Measurements from ENCODE around the gene PAX8. TPM values are rescaled to one million over a fixed set of nuclear protein-coding genes. Genes with fewer than 3 reads are reported as not detected.

The PAX8 gene
- total and polyA plus RNA-seq, 2 donors from 2014 or later: 199 to 607 TPM

DNA sequence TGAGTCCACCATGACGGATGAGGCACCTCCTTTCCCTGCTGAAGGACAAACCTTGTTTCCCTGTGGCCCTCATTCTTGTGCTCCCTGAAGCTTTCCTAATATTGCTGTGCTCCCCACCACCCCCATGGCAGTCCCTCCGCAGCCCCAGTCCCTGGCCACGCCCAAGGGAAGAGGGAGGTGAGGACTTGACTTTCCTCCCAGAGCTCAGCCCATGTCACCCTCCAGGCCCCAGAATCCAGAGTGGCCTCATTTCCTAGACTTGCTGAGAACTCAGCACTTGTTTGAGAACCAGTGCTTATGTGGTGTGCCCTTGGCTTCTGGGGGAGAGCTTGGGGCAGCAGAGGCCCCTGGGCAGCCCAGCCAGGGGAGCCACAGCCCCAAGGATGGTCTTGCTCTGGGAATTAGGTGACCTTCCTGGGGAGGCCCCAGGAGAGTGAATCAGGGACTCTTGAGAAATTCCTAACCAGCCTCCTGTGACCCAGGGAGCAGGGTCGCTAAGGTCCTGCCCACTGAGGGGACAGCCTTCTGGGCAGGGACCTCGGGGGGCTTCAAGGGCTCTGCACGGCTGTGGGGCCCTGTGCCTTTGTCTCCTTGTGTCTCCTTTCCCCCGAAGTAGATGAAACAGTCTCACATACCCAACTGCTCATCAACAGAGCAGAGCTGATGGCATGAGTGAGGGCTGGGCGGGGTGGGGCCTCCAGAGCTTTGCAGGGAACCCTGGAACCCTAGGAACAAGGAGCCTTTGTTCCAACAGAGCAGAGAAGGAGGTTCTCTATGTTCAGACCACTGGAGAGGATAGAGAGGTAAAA is 77.0 kb downstream of the PAX8 start:
- no peaks in the 10 kb centered on the region for H3K27me3 ChIP-seq (ENCODE audit: control insufficient read depth, insufficient read depth, low read length)
- H3K4me1 ChIP-seq (ENCODE audit: control insufficient read depth in 2 of 3, insufficient read depth in 2 of 3, low read depth in 1 of 3, low read length in 3 of 3): peaks cover 3 to 22% (median 11%) of the 10 kb centered on the region in 3 donors
- H3K9me3 ChIP-seq (ENCODE audit: control insufficient read depth in 2 of 3, insufficient read depth in 1 of 3, low read length in 3 of 3): no peaks in the 10 kb centered on the region
- H3K9ac ChIP-seq (ENCODE audit: low read length in 3 of 3): no peak overlapping the region
- no peak overlapping the region for H3K4me3 ChIP-seq (ENCODE audit: low read length in 3 of 3)
- H3K27ac ChIP-seq (ENCODE audit: low read depth in 2 of 2, low read length in 2 of 2): no peak overlapping the region
- no peak for TF ChIP-seq CTCF (IDR thresholded peaks at IDR 0.05; ENCODE audit: borderline replicate concordance, extremely low read depth, insufficient read depth)
- peaks cover 0 to 2% (median 0%) of the 10 kb centered on the region in 3 donors for H3K36me3 ChIP-seq (ENCODE audit: control insufficient read depth in 2 of 3, insufficient read depth in 3 of 3, low read length in 3 of 3)
- DNase-seq (no peak), FAIRE-seq (no peak)
- intact Hi-C loops (cut with DNase I): no loop called here

DNA sequence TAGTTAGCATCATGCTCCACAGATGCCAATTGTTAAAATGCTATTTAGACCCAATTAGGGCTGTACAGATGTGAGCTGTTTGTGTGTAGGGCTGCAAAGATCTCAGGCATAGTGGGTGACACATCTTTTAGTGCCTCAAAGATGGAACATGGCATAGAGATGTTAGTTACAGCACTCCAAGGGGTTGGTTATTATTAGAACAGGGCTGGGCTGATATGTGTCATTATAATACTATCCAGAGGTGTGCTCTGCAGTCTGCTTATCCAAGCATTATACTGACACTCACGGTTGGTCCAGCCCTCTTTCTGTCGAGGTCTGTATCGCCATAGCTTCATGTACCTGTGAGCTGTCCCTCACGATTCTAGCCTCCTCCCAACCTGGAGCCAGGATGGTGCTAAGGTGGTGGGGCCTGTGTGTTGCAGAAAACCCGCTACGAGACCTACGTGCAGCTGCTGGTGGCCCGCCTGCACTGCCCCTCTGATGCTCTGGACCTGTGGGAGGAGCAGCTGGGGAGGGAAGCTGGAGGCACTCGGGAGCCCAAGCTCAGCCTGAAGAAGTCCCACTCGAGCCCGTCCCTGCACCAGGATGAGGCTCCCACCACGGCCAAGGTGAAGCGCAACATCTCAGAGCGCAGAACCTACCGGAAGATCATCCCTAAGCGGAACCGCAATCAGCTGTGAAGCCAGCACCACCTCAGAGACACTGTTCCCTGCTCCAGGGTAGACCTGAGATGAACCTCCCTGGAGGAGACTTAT is 77.8 kb downstream of the PAX8 start:
- no peak overlapping the region for H3K9ac ChIP-seq (ENCODE audit: low read length in 3 of 3)
- no peak overlapping the region for H3K4me3 ChIP-seq (ENCODE audit: low read length in 3 of 3)
- TF ChIP-seq CTCF (IDR thresholded peaks at IDR 0.05; ENCODE audit: borderline replicate concordance, extremely low read depth, insufficient read depth): no peak
- peaks cover 0 to 14% (median 4%) of the 10 kb centered on the region in 3 donors for H3K4me1 ChIP-seq (ENCODE audit: control insufficient read depth in 2 of 3, insufficient read depth in 2 of 3, low read depth in 1 of 3, low read length in 3 of 3)
- FAIRE-seq (no peak), DNase-seq (no peak)
- intact Hi-C loops (cut with DNase I): no loop called here
- H3K27ac ChIP-seq (ENCODE audit: low read depth in 2 of 2, low read length in 2 of 2): no peak overlapping the region
- no peaks in the 10 kb centered on the region for H3K27me3 ChIP-seq (ENCODE audit: control insufficient read depth, insufficient read depth, low read length)
- no peaks in the 10 kb centered on the region for H3K9me3 ChIP-seq (ENCODE audit: control insufficient read depth in 2 of 3, insufficient read depth in 1 of 3, low read length in 3 of 3)
- peaks cover 0 to 2% (median 0%) of the 10 kb centered on the region in 3 donors for H3K36me3 ChIP-seq (ENCODE audit: control insufficient read depth in 2 of 3, insufficient read depth in 3 of 3, low read length in 3 of 3)

- DNase-seq (no peak), FAIRE-seq (no peak)
- no peak for TF ChIP-seq CTCF (IDR thresholded peaks at IDR 0.05; ENCODE audit: borderline replicate concordance, extremely low read depth, insufficient read depth)
- intact Hi-C loops (cut with DNase I): no loop called here
- Histone ChIP-seq H3K9me3 (ENCODE audit: control insufficient read depth in 2 of 3, insufficient read depth in 1 of 3, low read length in 3 of 3) (no peaks in the 10 kb centered on the region), H3K27me3 (ENCODE audit: control insufficient read depth, insufficient read depth, low read length) (no peaks in the 10 kb centered on the region), H3K4me1 (ENCODE audit: control insufficient read depth in 2 of 3, insufficient read depth in 2 of 3, low read depth in 1 of 3, low read length in 3 of 3) (peaks cover 0 to 14% (median 4%) of the 10 kb centered on the region in 3 donors), H3K9ac (ENCODE audit: low read length in 3 of 3) (no peak overlapping the region), H3K27ac (ENCODE audit: low read depth in 2 of 2, low read length in 2 of 2) (no peak overlapping the region), H3K4me3 (ENCODE audit: low read length in 3 of 3) (no peak overlapping the region), H3K36me3 (ENCODE audit: control insufficient read depth in 2 of 3, insufficient read depth in 3 of 3, low read length in 3 of 3) (peaks cover 0 to 2% (median 0%) of the 10 kb centered on the region in 3 donors)
Measured at GRCh38 chr2:113200236-113200635, 78.5 kb downstream of the PAX8 start.

Measured in kidney (tissue), 14 donors.